ENCODE results near the gene RGS7BP. TPM values are rescaled to one million over a fixed set of nuclear protein-coding genes. Genes with fewer than 3 reads are reported as not detected.

The RGS7BP gene
- total RNA-seq, 1 experiment from 2014 or later, result 5.1 TPM

GRCh38 chr5:64625678-64626077 is 119.9 kb downstream of the RGS7BP start:
- CTCF ChIA-PET, result interaction anchor here (0.7 to 1.0 kb wide), 2 partner anchors 13 to 115 kb away, joined by 3 to 6 read pairs; no protein-coding TSS in a partner anchor
- no peak overlapping the region for H3K27ac Mint-ChIP-seq
- POLR2A ChIA-PET, result interaction anchor here (0.6 kb wide), 1 partner anchor 295 kb away, joined by 3 read pairs; no protein-coding TSS in a partner anchor

GRCh38 chr5:64628901-64629300 is 123.1 kb downstream of the RGS7BP start:
- no peaks in the 10 kb centered on the region for H3K36me3 Mint-ChIP-seq
- no peaks in the 10 kb centered on the region for H3K9me3 Mint-ChIP-seq
- H3K4me1 Mint-ChIP-seq, result peaks cover 4% of the 10 kb centered on the region; the same call in 1 of the 2 replicates
- no peak overlapping the region for H3K4me3 Mint-ChIP-seq
- H3K27me3 Mint-ChIP-seq (ENCODE audit: low read depth), result no peaks in the 10 kb centered on the region; the same call in 1 of the 2 replicates
- TF ChIP-seq ELF4 (CRISPR knock-in tag; IDR thresholded peaks at IDR 0.05; ENCODE audit: low read depth), result no peak
- DNase-seq (ENCODE audit: low spot score), result no peak
- POLR2A ChIA-PET, result no interaction called here
- no peak for ATAC-seq
- CTCF ChIA-PET, result interaction anchor here (1.1 kb wide), 1 partner anchor 123 kb away, joined by 3 read pairs; the partner anchor contains the start of gene RGS7BP
- no peak overlapping the region for H3K27ac Mint-ChIP-seq

More at GRCh38 chr5:64625678-64626077, 119.9 kb downstream of the RGS7BP start:
- DNase-seq (ENCODE audit: low spot score) (no peak), ATAC-seq (no peak)
- Mint-ChIP-seq H3K27me3 (ENCODE audit: low read depth) (no peaks in the 10 kb centered on the region; the same call in 1 of the 2 replicates), H3K4me1 (no peaks in the 10 kb centered on the region), H3K4me3 (no peak overlapping the region), H3K9me3 (no peaks in the 10 kb centered on the region), H3K36me3 (no peaks in the 10 kb centered on the region)
- TF ChIP-seq ATF6 (CRISPR knock-in tag; IDR thresholded peaks at IDR 0.05) (no peak), AFF4 (CRISPR knock-in tag; IDR thresholded peaks at IDR 0.05; ENCODE audit: borderline replicate concordance) (no peak), ZNF317 (CRISPR knock-in tag; IDR thresholded peaks at IDR 0.05; ENCODE audit: borderline replicate concordance, low read depth) (no peak), ZNF138 (CRISPR knock-in tag; conservative IDR thresholded peaks at IDR 0.05) (no peak)

- Mint-ChIP-seq H3K4me1 (peaks cover 4% of the 10 kb centered on the region; the same call in 1 of the 2 replicates), H3K4me3 (no peak overlapping the region), H3K9me3 (no peaks in the 10 kb centered on the region), H3K36me3 (no peaks in the 10 kb centered on the region), H3K27ac (no peak overlapping the region), H3K27me3 (ENCODE audit: low read depth) (no peaks in the 10 kb centered on the region)
- ATAC-seq (no peak), DNase-seq (ENCODE audit: low spot score) (no peak)
- TF ChIP-seq ELF4 (CRISPR knock-in tag; IDR thresholded peaks at IDR 0.05; ENCODE audit: low read depth), result no peak
- TF ChIP-seq ZNF232 (CRISPR knock-in tag; IDR thresholded peaks at IDR 0.05), result no peak
- no peak for TF ChIP-seq JAZF1 (CRISPR knock-in tag; IDR thresholded peaks at IDR 0.05)
- no peak for TF ChIP-seq USF2 (CRISPR knock-in tag; IDR thresholded peaks at IDR 0.05)
- TF ChIP-seq FOXP4 (CRISPR knock-in tag; IDR thresholded peaks at IDR 0.05), result no peak
- no peak for TF ChIP-seq CDX4 (CRISPR knock-in tag; IDR thresholded peaks at IDR 0.05; ENCODE audit: borderline replicate concordance)
- ChIA-PET CTCF (interaction anchor here (1.1 to 2.2 kb wide), 2 partner anchors 124 to 401 kb away, joined by 3 to 6 read pairs; partner anchors contain the start of gene RGS7BP), POLR2A (no interaction called here)
Observed at GRCh38 chr5:64629841-64630240, 124.0 kb downstream of the RGS7BP start.

Data from WTC11 (cell line).